Stimulated activated CD8-positive, alpha-beta memory T cell treated with anti-CD3 and anti-CD28 coated beads, Interleukin-2, amount 100 ng/mL, for 1 hour (primary cell): ENCODE measurements around the gene STXBP6.

Experiments used
- DNase-seq, 2 donors: peaks; one replicate each; pipeline ENCODE4 v3.0.0-alpha.2; 2020; ENCODE audit warnings: low read depth in 2 of 2

The STXBP6 gene

DNA sequence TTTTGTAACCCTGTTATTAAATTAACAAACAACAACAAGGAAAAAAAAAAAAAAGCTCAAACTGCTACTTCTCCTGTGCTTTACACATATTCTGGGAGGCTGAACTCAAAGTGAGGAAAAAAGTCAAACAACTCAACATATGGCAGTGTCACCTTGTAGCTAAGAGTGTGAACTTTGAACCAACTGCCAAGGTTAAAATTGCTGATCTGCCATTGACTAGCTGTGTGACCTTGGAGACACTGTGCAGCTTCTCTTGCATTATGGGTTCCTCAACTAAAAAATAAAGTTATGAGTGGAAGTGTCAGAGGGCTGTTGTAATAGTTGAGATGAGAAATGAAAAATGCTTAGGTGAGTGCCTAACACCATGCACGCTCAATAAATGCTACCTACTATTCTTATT is 34.2 kb downstream of the STXBP6 start:
- no peak for DNase-seq

GRCh38 chr14:25014440-25014839 is 35.5 kb downstream of the STXBP6 start:
- DNase-seq = no peak

DNA sequence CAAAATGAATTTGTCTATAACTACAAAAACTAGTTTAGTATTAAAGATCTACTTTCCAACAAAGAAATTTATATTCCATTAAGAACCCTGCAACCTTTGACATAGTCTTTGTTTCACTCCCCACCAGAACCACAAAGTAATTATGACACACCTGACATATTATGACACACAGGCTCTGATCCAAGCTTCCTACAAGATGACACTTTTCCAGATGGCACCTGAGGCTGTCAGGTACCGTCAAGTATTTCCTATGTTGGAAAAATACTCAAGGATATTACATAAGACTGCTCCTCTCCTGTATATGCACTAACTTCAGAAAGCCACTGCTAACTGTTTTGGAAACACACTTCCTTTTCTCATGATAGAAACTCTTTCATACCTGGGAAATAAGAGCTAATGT is 38.9 kb downstream of the STXBP6 start:
- no peak for DNase-seq

DNA sequence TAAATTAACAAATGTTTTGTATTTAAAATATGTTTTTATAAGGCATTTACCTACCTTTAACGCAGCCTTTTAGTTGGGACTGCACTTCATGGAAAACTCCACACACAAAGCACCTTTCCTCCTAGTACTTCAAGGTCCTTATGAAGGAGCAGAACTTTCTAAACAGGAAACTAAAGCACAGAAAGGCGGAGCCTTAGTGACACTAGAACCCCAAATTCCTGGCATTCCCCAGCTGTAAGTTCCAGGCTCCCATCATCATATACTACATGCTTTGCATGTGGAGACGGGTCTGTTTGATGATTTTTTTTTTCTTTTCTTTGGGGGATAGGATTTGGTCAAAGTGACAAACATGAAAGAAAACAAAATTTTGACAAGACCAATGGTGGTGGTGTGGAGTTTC is 39.5 kb downstream of the STXBP6 start:
- DNase-seq = no peak

GRCh38 chr14:25009891-25010290 is 40.1 kb downstream of the STXBP6 start:
- no peak for DNase-seq

- no peak for DNase-seq
Observed at GRCh38 chr14:25007832-25008231, 42.1 kb downstream of the STXBP6 start.

- no peak for DNase-seq
Observed at GRCh38 chr14:25006961-25007795, 42.8 kb downstream of the STXBP6 start.

GRCh38 chr14:25006031-25006430 is 43.9 kb downstream of the STXBP6 start:
- no peak for DNase-seq

- no peak for DNase-seq
Observed at GRCh38 chr14:25004389-25004809, 45.5 kb downstream of the STXBP6 start.

DNA sequence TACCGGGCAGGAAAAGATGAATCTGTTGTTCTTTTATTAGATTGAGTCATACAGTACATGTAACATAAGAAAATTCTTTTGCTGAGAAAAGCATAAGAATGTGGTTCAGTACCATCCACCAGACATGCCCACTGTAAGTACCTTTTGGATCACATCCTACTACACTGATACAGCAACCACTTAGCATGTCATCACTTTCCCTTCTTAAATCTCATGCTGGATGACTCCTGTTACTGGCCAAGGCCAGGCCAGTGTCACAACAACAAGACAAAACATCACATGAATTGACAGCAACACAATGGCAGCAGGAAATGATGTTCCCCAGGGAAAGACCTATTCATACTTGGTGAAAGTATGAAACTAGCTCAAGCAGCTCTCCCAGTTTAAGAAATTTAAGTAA is 46.4 kb downstream of the STXBP6 start:
- DNase-seq = no peak

- no peak for DNase-seq
Observed at GRCh38 chr14:25001601-25002000, 48.3 kb downstream of the STXBP6 start.

GRCh38 chr14:25001156-25001555 is 48.8 kb downstream of the STXBP6 start:
- no peak for DNase-seq

GRCh38 chr14:24999157-24999556 is 50.8 kb downstream of the STXBP6 start:
- DNase-seq = no peak

DNA sequence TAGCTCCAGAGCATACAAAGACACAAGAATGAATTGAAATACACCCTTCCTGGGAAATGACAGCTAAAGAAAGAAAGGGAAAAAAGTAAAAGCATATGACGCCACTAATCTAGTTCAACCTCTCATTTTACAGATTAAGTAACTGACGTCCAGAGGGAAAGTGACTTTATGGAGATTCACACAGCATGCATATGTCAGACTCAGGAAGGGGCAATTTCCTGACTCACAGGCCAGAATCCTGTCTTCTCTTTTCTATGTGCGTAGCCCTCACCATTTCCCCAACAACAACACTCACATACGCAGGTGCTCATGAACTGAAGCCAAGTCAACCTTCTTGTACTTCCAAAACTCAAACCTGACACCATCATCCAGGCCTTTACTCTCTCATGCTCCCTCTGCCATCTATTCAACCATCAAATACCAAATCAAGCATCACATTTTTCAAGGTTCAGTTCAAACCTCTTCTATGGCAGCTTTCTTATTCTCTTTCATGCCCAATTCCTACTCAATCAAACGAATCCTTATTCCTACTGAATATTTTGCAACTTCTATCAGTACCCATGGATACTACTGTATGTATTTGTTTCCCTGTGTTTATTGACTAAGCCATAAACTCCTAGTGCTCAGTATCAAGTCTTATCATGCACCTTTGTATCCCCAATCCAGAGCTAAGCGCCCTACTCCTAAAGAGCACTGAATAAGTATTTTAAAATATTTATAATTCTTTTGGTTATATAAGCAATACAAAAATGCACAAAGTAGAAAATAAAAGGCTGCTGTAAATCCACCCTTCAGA is 52.8 kb downstream of the STXBP6 start:
- DNase-seq = no peak

DNA sequence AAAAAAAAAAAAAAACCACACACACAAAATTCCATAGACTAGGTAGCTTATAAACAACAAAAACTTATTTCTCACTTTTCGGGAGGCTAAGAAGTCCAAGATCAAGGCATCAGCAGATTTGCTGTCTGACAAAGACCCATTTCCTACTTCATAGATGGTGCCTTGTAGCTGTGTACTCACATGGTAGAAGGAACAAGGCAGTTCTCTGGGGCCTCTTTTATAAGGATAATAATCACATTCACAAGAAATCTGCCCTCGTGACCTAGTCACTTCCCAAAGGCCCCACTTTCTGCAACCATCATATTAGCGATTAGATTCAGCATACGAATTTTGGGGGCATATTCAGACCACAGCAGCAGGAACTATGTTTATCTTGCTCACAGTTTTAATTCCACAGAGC is 54.9 kb downstream of the STXBP6 start:
- DNase-seq = no peak

GRCh38 chr14:24993631-24994030 is 56.3 kb downstream of the STXBP6 start:
- no peak for DNase-seq

- DNase-seq = no peak
Observed at GRCh38 chr14:24992624-24993360, 57.2 kb downstream of the STXBP6 start.

- no peak for DNase-seq
Observed at GRCh38 chr14:24991821-24992220, 58.1 kb downstream of the STXBP6 start.

GRCh38 chr14:24991288-24991687 is 58.7 kb downstream of the STXBP6 start:
- no peak for DNase-seq

DNA sequence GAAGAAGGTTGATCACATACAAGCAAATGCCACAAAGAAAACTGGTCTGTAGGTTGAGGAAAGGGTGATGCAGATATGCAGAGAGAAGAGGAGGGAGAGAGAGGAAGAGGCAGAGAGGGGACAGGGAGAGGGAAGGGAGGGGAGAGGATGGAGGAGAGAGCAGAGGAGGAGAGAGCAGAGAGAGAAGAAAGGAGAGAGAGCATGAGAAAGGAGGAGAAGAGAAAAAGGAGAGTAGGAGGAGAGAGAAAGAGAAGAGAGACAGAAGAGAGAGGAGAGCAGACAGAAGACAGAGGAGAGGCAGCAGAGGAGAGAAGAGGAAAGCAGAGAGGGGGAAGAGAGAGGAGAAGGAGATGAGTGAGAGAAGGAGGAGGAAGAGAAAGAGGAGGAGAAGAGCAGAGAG is 59.2 kb downstream of the STXBP6 start:
- no peak for DNase-seq

GRCh38 chr14:24990050-24990449 is 59.9 kb downstream of the STXBP6 start:
- DNase-seq = no peak

DNA sequence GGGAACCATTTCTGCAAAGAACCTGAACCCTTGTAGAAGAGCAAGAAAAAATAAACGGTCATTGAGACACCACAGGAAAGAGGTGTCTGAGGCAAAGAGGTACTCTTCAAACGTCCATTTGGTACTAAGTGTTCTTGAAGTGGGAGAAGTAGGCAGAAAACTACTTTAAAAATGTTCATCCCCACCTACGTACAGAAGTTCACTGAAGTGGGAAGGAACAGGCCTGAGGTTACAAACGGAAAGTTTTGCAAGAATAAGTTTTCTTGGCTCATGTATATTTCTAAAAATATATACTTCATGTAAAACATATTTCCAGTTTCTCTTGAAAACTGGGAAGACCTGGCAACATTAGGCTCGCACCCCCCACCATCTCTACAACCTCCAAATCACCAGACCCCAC is 61.2 kb downstream of the STXBP6 start:
- DNase-seq = no peak
